MM.1S (cell line): ENCODE measurements around the gene CDC16.

Experiments
- DNase-seq: peaks from one replicate; pipeline ENCODE4 v3.0.0-alpha.2; 2015
- H2AFZ ChIP-seq: fragments of 300-600 bp; sonication (generic); 2 replicates; pipeline ENCODE4 v1.6.0; 2016; ENCODE audit warnings: antibody characterized with exemption, low read length
- H3F3A ChIP-seq: fragments of 300-600 bp; sonication (generic); 2 replicates; pipeline ENCODE4 v1.6.1; 2016; ENCODE audit warnings: mild to moderate bottlenecking, antibody characterized with exemption, low read length, moderate library complexity, mixed read lengths; ENCODE audit not compliant: insufficient read depth
- H3K27ac ChIP-seq: fragments of 300-600 bp; sonication (generic); 2 replicates; pipeline ENCODE4 v1.5.1; 2016; ENCODE audit warnings: mild to moderate bottlenecking, low read length
- H3K27me3 ChIP-seq: fragments of 300-600 bp; sonication (generic); replicated peaks from 2 replicates; pipeline ENCODE4 v1.6.0; 2016; ENCODE audit warnings: low read length; ENCODE audit not compliant: insufficient read depth
- H3K36me3 ChIP-seq: fragments of 300-600 bp; sonication (generic); replicated peaks from 2 replicates; pipeline ENCODE4 v1.6.1; 2016; ENCODE audit warnings: mild to moderate bottlenecking, low read length, mixed read lengths; ENCODE audit not compliant: insufficient read depth
- H3K4me1 ChIP-seq: fragments of 300-600 bp; sonication (generic); 2 replicates; pipeline ENCODE4 v1.6.1; 2016; ENCODE audit warnings: low read length, mixed read lengths
- H3K4me2 ChIP-seq: fragments of 300-600 bp; sonication (generic); 2 replicates; pipeline ENCODE4 v1.6.0; 2016; ENCODE audit warnings: low read depth, low read length
- H3K4me3 ChIP-seq: fragments of 300-600 bp; sonication (generic); 2 replicates; pipeline ENCODE4 v1.5.1; 2016; ENCODE audit warnings: low read length, mixed read lengths
- H3K79me2 ChIP-seq: fragments of 300-600 bp; sonication (generic); 2 replicates; pipeline ENCODE4 v1.6.1; 2016; ENCODE audit warnings: mixed run types, low read length, mixed read lengths
- H3K9ac ChIP-seq: fragments of 300-600 bp; sonication (generic); 2 replicates; pipeline ENCODE4 v1.6.1; 2016; ENCODE audit warnings: low read length, mixed read lengths
- H3K9me2 ChIP-seq: fragments of 300-600 bp; sonication (generic); replicated peaks from 2 replicates; pipeline ENCODE4 v1.6.1; 2016; ENCODE audit warnings: mild to moderate bottlenecking, low read length, mixed read lengths; ENCODE audit not compliant: insufficient read depth
- H3K9me3 ChIP-seq: fragments of 300-600 bp; sonication (generic); replicated peaks from 2 replicates; pipeline ENCODE4 v1.6.1; 2016; ENCODE audit warnings: mild to moderate bottlenecking, low read length, mixed read lengths; ENCODE audit not compliant: insufficient read depth
- H4K20me1 ChIP-seq: fragments of 300-600 bp; sonication (generic); 2 replicates; pipeline ENCODE4 v1.6.1; 2016; ENCODE audit warnings: mild to moderate bottlenecking, low read length, moderate library complexity, mixed read lengths; ENCODE audit not compliant: insufficient read depth
- EZH2 ChIP-seq: fragments of 300-600 bp; sonication (generic); optimal IDR thresholded peaks from 2 replicates; pipeline ENCODE3; 2017; ENCODE audit warnings: low read depth, mild to moderate bottlenecking, antibody characterized with exemption, low read length, mixed read lengths
- EZH2phosphoT487 ChIP-seq: fragments of 300-600 bp; sonication (generic); IDR thresholded peaks from 2 replicates; pipeline ENCODE4 v1.6.1; 2018; ENCODE audit warnings: antibody characterized with exemption, low read length
- TF ChIP-seq, protein P1 (sequence below): fragments of 300-600 bp; sonication (generic); IDR thresholded peaks from 2 replicates; pipeline ENCODE4 v1.5.1; 2016; ENCODE audit warnings: antibody characterized with exemption, low read length, mixed read lengths

The CDC16 gene

DNA sequence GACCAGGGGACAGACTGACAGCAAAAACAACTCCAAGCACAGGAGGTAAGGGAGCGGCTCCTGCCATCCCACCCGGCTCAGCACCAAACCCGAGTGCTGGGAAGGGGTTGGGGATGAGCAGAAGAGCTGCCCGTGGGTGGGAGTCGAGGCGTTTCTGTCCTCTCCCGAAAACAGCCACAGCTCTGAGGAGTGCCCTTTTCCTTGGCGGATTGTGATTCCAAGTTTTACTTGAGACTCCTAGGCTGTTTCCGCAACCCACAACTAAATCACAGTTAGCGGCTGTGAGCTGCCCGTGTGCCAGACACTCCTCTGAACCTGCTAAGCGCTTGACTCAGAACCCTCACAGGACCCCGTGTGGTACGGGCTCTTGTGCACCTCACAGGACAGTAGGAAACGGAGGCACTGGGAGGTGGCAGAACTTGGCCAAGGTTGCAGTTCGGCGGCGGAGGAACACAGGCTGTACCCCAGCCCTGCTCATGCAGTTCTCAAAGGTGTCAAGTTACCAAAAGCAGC lies 34.2 kb upstream of the CDC16 start:
- H3K27ac ChIP-seq = no peak overlapping the region

GRCh38 chr13:114202581-114202980 lies 32.1 kb upstream of the CDC16 start:
- H3K9me2 ChIP-seq = no peaks in the 10 kb centered on the region
- no peaks in the 10 kb centered on the region for H3K36me3 ChIP-seq
- TF ChIP-seq EZH2 = no peak
- TF ChIP-seq EZH2phosphoT487 = no peak
- TF ChIP-seq, protein P1, sequence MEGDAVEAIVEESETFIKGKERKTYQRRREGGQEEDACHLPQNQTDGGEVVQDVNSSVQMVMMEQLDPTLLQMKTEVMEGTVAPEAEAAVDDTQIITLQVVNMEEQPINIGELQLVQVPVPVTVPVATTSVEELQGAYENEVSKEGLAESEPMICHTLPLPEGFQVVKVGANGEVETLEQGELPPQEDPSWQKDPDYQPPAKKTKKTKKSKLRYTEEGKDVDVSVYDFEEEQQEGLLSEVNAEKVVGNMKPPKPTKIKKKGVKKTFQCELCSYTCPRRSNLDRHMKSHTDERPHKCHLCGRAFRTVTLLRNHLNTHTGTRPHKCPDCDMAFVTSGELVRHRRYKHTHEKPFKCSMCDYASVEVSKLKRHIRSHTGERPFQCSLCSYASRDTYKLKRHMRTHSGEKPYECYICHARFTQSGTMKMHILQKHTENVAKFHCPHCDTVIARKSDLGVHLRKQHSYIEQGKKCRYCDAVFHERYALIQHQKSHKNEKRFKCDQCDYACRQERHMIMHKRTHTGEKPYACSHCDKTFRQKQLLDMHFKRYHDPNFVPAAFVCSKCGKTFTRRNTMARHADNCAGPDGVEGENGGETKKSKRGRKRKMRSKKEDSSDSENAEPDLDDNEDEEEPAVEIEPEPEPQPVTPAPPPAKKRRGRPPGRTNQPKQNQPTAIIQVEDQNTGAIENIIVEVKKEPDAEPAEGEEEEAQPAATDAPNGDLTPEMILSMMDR = no peak
- H3K9ac ChIP-seq = no peak overlapping the region
- H3K4me1 ChIP-seq = no peaks in the 10 kb centered on the region
- H2AFZ ChIP-seq = no peak overlapping the region
- no peak overlapping the region for H3K4me2 ChIP-seq
- H3K27ac ChIP-seq = no peak overlapping the region
- H4K20me1 ChIP-seq = no peaks in the 10 kb centered on the region
- H3K9me3 ChIP-seq = no peaks in the 10 kb centered on the region
- H3F3A ChIP-seq = no peaks in the 10 kb centered on the region
- no peak for DNase-seq
- no peaks in the 10 kb centered on the region for H3K79me2 ChIP-seq
- no peak overlapping the region for H3K4me3 ChIP-seq
- no peaks in the 10 kb centered on the region for H3K27me3 ChIP-seq

More for the DNA sequence above, 34.2 kb upstream of the CDC16 start:
- no peaks in the 10 kb centered on the region for H3F3A ChIP-seq
- H3K27me3 ChIP-seq = no peaks in the 10 kb centered on the region
- no peaks in the 10 kb centered on the region for H3K4me1 ChIP-seq
- TF ChIP-seq, protein P1 = no peak
- TF ChIP-seq EZH2phosphoT487 (no peak), EZH2 (no peak)
- no peaks in the 10 kb centered on the region for H3K79me2 ChIP-seq
- no peaks in the 10 kb centered on the region for H4K20me1 ChIP-seq
- H3K9ac ChIP-seq = no peak overlapping the region
- DNase-seq = no peak
- H3K4me3 ChIP-seq = no peak overlapping the region
- no peaks in the 10 kb centered on the region for H3K9me2 ChIP-seq
- H3K36me3 ChIP-seq = no peaks in the 10 kb centered on the region
- no peaks in the 10 kb centered on the region for H3K9me3 ChIP-seq
- H2AFZ ChIP-seq = no peak overlapping the region
- no peak overlapping the region for H3K4me2 ChIP-seq

- Histone ChIP-seq H3K27me3 (no peaks in the 10 kb centered on the region), H3K4me2 (no peak overlapping the region), H2AFZ (no peak overlapping the region), H3K27ac (no peak overlapping the region), H3K36me3 (no peaks in the 10 kb centered on the region), H4K20me1 (no peaks in the 10 kb centered on the region), H3K79me2 (no peaks in the 10 kb centered on the region), H3K4me1 (no peaks in the 10 kb centered on the region), H3K9me3 (no peaks in the 10 kb centered on the region), H3K4me3 (no peak overlapping the region), H3K9ac (no peak overlapping the region), H3F3A (no peaks in the 10 kb centered on the region), H3K9me2 (no peaks in the 10 kb centered on the region)
- DNase-seq = no peak
- TF ChIP-seq, protein P1 = no peak
- TF ChIP-seq EZH2 = no peak
- TF ChIP-seq EZH2phosphoT487 = no peak
These were observed 31.2 kb upstream of the CDC16 start for GRCh38 chr13:114203536-114203935.
